IMR-90 (cell line): ENCODE data around the gene ATP11B. TPM values are rescaled to one million over a fixed set of nuclear protein-coding genes. Genes with fewer than 3 reads are reported as not detected.

Experiments
- ATAC-seq: fragments of 200-7000 bp; cut with Tn5 transposase; 2 replicates; pipeline ENCODE4 v1.9.1; 2020; ENCODE audit warnings: low read depth, mild to moderate bottlenecking, moderate library complexity
- BruUV-seq: library from RNA; stranded (reverse); fragments of 400-500 nt; replicated peaks from 2 replicates; lab custom pipeline; 2021; lab: Mats Ljungman, UMichigan
- CTCF ChIA-PET: fragments of 300-600 bp; formaldehyde crosslinking; extraction: SDS; loops from one replicate; lab custom pipeline; 2021; ENCODE audit warnings: antibody characterized with exemption; lab: Yijun Ruan, JAX
- POLR2A ChIA-PET: fragments of 300-600 bp; sonication (Branson Sonifier 250); formaldehyde crosslinking; loops from one replicate; lab custom pipeline; 2022; ENCODE audit warnings: antibody characterized with exemption; ENCODE audit not compliant: unreplicated experiment; lab: Charles Lee
- DNase-seq: peaks from one replicate; pipeline ENCODE4 v3.0.0; 2013
- H2AFZ ChIP-seq: replicated peaks from 2 replicates; pipeline ENCODE3; 2013; ENCODE audit warnings: low read length, mild to moderate bottlenecking; ENCODE audit not compliant: poor library complexity
- H2AK5ac ChIP-seq: 2 replicates; pipeline ENCODE4 v1.6.1; 2013; ENCODE audit warnings: low read depth, low read length, inconsistent platforms
- H2AK9ac ChIP-seq: replicated peaks from 2 replicates; pipeline ENCODE3; 2013; ENCODE audit warnings: mild to moderate bottlenecking, low read depth, low read length, moderate library complexity; ENCODE audit not compliant: poor library complexity
- H2BK120ac ChIP-seq: 2 replicates; pipeline ENCODE4 v1.6.1; 2013; ENCODE audit warnings: low read depth, low read length, inconsistent platforms
- H2BK15ac ChIP-seq: 3 replicates; pipeline ENCODE4 v1.6.1; 2013; ENCODE audit warnings: low read depth, low read length, inconsistent platforms
- H2BK20ac ChIP-seq: 2 replicates; pipeline ENCODE4 v1.6.1; 2013; ENCODE audit warnings: low read depth, mild to moderate bottlenecking, inconsistent platforms, low read length, moderate library complexity
- H2BK5ac ChIP-seq: 2 replicates; pipeline ENCODE4 v1.6.1; 2013; ENCODE audit warnings: mild to moderate bottlenecking, low read depth, low read length, inconsistent platforms; ENCODE audit not compliant: poor library complexity, severe bottlenecking
- H3K14ac ChIP-seq: replicated peaks from 2 replicates; pipeline ENCODE4 v1.6.1; 2013; ENCODE audit warnings: low read depth, low read length, inconsistent platforms
- H3K18ac ChIP-seq: 2 replicates; pipeline ENCODE4 v1.6.1; 2013; ENCODE audit warnings: low read depth, low read length, control low read depth
- H3K23ac ChIP-seq: 2 replicates; pipeline ENCODE4 v1.6.1; 2013; ENCODE audit warnings: low read depth, low read length, inconsistent platforms
- H3K27ac ChIP-seq: 2 replicates; pipeline ENCODE4 v1.5.1; 2013; ENCODE audit warnings: mild to moderate bottlenecking, control low read depth, low read length; ENCODE audit not compliant: insufficient read depth
- H3K27me3 ChIP-seq: 2 replicates; pipeline ENCODE4 v1.6.1; 2013; ENCODE audit warnings: low read length; ENCODE audit not compliant: control insufficient read depth, insufficient read depth
- H3K36me3 ChIP-seq: 2 replicates; pipeline ENCODE4 v1.6.1; 2013; ENCODE audit warnings: low read length, mixed read lengths; ENCODE audit not compliant: control insufficient read depth, insufficient read depth
- H3K4ac ChIP-seq: 2 replicates; pipeline ENCODE4 v1.6.1; 2013; ENCODE audit warnings: low read depth, low read length, inconsistent platforms
- H3K4me1 ChIP-seq: 2 replicates; pipeline ENCODE4 v1.6.1; 2013; ENCODE audit warnings: low read length, mixed read lengths; ENCODE audit not compliant: control insufficient read depth, insufficient read depth
- H3K4me2 ChIP-seq: 2 replicates; pipeline ENCODE4 v1.6.1; 2013; ENCODE audit warnings: low read depth, mild to moderate bottlenecking, control low read depth, low read length, moderate library complexity
- H3K4me3 ChIP-seq: 2 replicates; pipeline ENCODE4 v1.5.1; 2013; ENCODE audit warnings: low read depth, mild to moderate bottlenecking, control low read depth, low read length, moderate library complexity; ENCODE audit not compliant: insufficient read depth
- H3K56ac ChIP-seq: 2 replicates; pipeline ENCODE4 v1.6.1; 2013; ENCODE audit warnings: low read length, inconsistent platforms; ENCODE audit not compliant: insufficient read depth; ENCODE audit errors: extremely low read depth
- H3K79me1 ChIP-seq, 2 experiments: 2 replicates each; pipeline ENCODE4 v1.6.1; 2013; ENCODE audit warnings: low read length in 2 of 2, inconsistent platforms in 1 of 2, low read depth in 1 of 2
- H3K9ac ChIP-seq: 2 replicates; pipeline ENCODE4 v1.6.1; 2013; ENCODE audit warnings: low read depth, low read length, control low read depth
- H3K9me1 ChIP-seq: 2 replicates; pipeline ENCODE4 v1.6.1; 2013; ENCODE audit warnings: low read length, inconsistent platforms; ENCODE audit not compliant: insufficient read depth
- H3K9me3 ChIP-seq: 2 replicates; pipeline ENCODE4 v1.6.1; 2013; ENCODE audit warnings: low read length; ENCODE audit not compliant: control insufficient read depth, insufficient read depth
- H4K20me1 ChIP-seq: 2 replicates; pipeline ENCODE4 v1.6.1; 2013; ENCODE audit warnings: low read length, inconsistent platforms; ENCODE audit not compliant: insufficient read depth
- H4K5ac ChIP-seq: 2 replicates; pipeline ENCODE4 v1.6.1; 2013; ENCODE audit warnings: mild to moderate bottlenecking, low read depth, low read length, control low read depth
- H4K8ac ChIP-seq, 2 experiments: 2 replicates each; pipeline ENCODE4 v1.6.1; 2013; ENCODE audit warnings: low read depth in 2 of 2, low read length in 2 of 2, control low read depth in 1 of 2, inconsistent platforms in 1 of 2
- H4K91ac ChIP-seq: 2 replicates; pipeline ENCODE4 v1.6.1; 2013; ENCODE audit warnings: low read depth, low read length, inconsistent platforms; ENCODE audit not compliant: insufficient read depth
- BHLHE40 ChIP-seq: fragments of 150-350 bp; IDR thresholded peaks from 2 replicates; pipeline ENCODE4 v1.6.1; 2016; ENCODE audit warnings: mild to moderate bottlenecking, low read depth, low read length
- CEBPB ChIP-seq: IDR thresholded peaks from 2 replicates; pipeline ENCODE4 v1.6.1; 2012; ENCODE audit warnings: low read depth, low read length, improper control_type of control experiment
- FOS ChIP-seq: fragments of 150-350 bp; IDR thresholded peaks from 2 replicates; pipeline ENCODE4 v1.6.1; 2016; ENCODE audit warnings: low read depth, low read length
- WGBS, 2 experiments: methylation state at CpG; one replicate each; pipeline versions ENCODE4 v1.1.5 to v1.1.7; 2013; ENCODE audit warnings: missing lambda C conversion rate in 2 of 2; ENCODE audit not compliant: insufficient read length in 1 of 2; ENCODE audit errors: extremely low coverage in 2 of 2; 5-methylcytosine and 5-hydroxymethylcytosine counted together
- dilution Hi-C: fragments of 300-500 bp; cut with HindIII; formaldehyde crosslinking; loops from one replicate; pipeline ENCODE4 v1.14.3; 2018; ENCODE audit warnings: low sequenced_read_pairs; ENCODE audit not compliant: unreplicated experiment
- in situ Hi-C: fragments of 300-500 bp; cut with MboI; formaldehyde crosslinking; loops from 3 replicates; pipeline ENCODE4 v1.14.3; 2019; ENCODE audit warnings: low sequenced_read_pairs, inconsistent platforms, mixed read lengths
- intact Hi-C: fragments of 100-400 bp; cut with micrococcal nuclease; formaldehyde crosslinking; loops from 2 replicates; pipeline ENCODE4 v1.10.0; 2022
- polyA plus RNA-seq, 3 experiments: library from polyadenylated mRNA; depleted of rRNA; stranded (reverse); fragments of >200 nt; gene quantifications; 2 replicates each; pipeline ENCODE4 v1.2.3, GENCODE V29; 2012; ENCODE audit warnings: low replicate concordance in 1 of 3
- total RNA-seq: library from RNA; depleted of rRNA; stranded (reverse); fragments of >200 nt; gene quantifications from 2 replicates; pipeline ENCODE4 v1.2.3, GENCODE V29; 2012

The ATP11B gene
- total and polyA plus RNA-seq, 2 of the 4 experiments (the other 2 are of a cell fraction), result 10.0 to 39.6 TPM

- Histone ChIP-seq H3K9me3 (no peaks in the 10 kb centered on the region), H3K36me3 (peaks cover 6% of the 10 kb centered on the region), H3K56ac (no peak overlapping the region), H3K4me1 (peaks cover 11% of the 10 kb centered on the region), H2BK5ac (peak overlapping the region; percentile 2), H2AK5ac (no peak overlapping the region), H2BK15ac (no peak overlapping the region), H3K27ac (peak overlapping the region; percentile 41; the same call in 1 of the 2 replicates), H4K8ac (no peak overlapping the region), H3K4me3 (no peak overlapping the region), H4K91ac (no peak overlapping the region), H3K4ac (no peak overlapping the region), H3K23ac (no peak overlapping the region), H3K79me1 (peaks cover 3% of the 10 kb centered on the region in 2 experiments; a peak in 2 of 4 replicates), H2BK20ac (no peak overlapping the region), H2AFZ (no peak overlapping the region), H4K5ac (no peak overlapping the region), H3K27me3 (no peaks in the 10 kb centered on the region), H3K4me2 (peak overlapping the region; percentile 62), H3K9ac (no peak overlapping the region), H3K18ac (no peak overlapping the region), H2BK120ac (no peak overlapping the region), H4K20me1 (peaks cover 4% of the 10 kb centered on the region; the same call in 1 of the 2 replicates), H2AK9ac (no peak overlapping the region), H3K9me1 (peaks cover 6% of the 10 kb centered on the region; the same call in 1 of the 2 replicates), H3K14ac (no peak overlapping the region)
- ChIA-PET CTCF (interaction anchor here (0.6 kb wide), 1 partner anchor 1997 kb away, joined by 6 read pairs; no protein-coding TSS in a partner anchor), POLR2A (interaction anchor here (0.5 kb wide), 1 partner anchor 167 kb away, joined by 3 read pairs; no protein-coding TSS in a partner anchor)
- peak; percentile 85 for DNase-seq
- WGBS, 2 experiments, result no CpG with 5 or more reads among the region's 1 CpG
- in situ Hi-C loops (loop anchor here (25.0 kb wide), 1 partner anchor 479 kb away; no protein-coding TSS in a partner anchor), dilution Hi-C loops (no loop called here), intact Hi-C loops (loop anchor here (5.0 to 10.0 kb wide), 2 partner anchors 194 to 479 kb away; no protein-coding TSS in a partner anchor)
- BruUV-seq, result no TSS peak
- no peak for TF ChIP-seq BHLHE40
- TF ChIP-seq CEBPB, result peak; percentile 86
- 0 out of 2 replicates have a peak, but pooled peaks have one; percentile 18 for TF ChIP-seq FOS
- peak; percentile 87 for ATAC-seq
Observed at GRCh38 chr3:182908471-182908870, 115.2 kb downstream of the ATP11B start.
